H1 (cell line): ENCODE measurements around the gene SEPTIN2. TPM values are rescaled to one million over a fixed set of nuclear protein-coding genes. Genes with fewer than 3 reads are reported as not detected.

ENCODE experiments used
- CTCF ChIA-PET: fragments of 300-600 bp; sonication (Branson Sonifier 250); formaldehyde crosslinking; loops from one replicate; lab custom pipeline; 2021; ENCODE audit not compliant: partially characterized antibody; lab: Charles Lee
- POLR2A ChIA-PET: fragments of 300-600 bp; sonication (Branson Sonifier 250); formaldehyde crosslinking; loops from one replicate; lab custom pipeline; 2021; ENCODE audit warnings: inconsistent platforms; ENCODE audit not compliant: partially characterized antibody; lab: Charles Lee
- DNase-seq, 2 experiments: peaks; one replicate each; pipeline versions ENCODE4 v3.0.0 to v3.0.0-alpha.2; 2010 to 2022; ENCODE audit warnings: low spot score in 2 of 2, low read depth in 1 of 2, mixed read lengths in 1 of 2
- FAIRE-seq: peaks from 2 replicates; lab custom pipeline; 2011; peaks lifted over from hg19 to GRCh38; lab: Jason Lieb, UNC
- H2AFZ ChIP-seq: 2 replicates; pipeline ENCODE4 v1.8.1; 2012; ENCODE audit warnings: low read length, inconsistent platforms
- H2AK5ac ChIP-seq: 2 replicates; pipeline ENCODE4 v1.6.1; 2013; ENCODE audit warnings: low read depth, low read length
- H2BK120ac ChIP-seq: replicated peaks from 2 replicates; pipeline ENCODE3; 2013; ENCODE audit warnings: low read depth, low read length, inconsistent platforms
- H2BK12ac ChIP-seq: 2 replicates; pipeline ENCODE4 v1.6.1; 2013; ENCODE audit warnings: low read depth, low read length
- H2BK15ac ChIP-seq: 2 replicates; pipeline ENCODE4 v1.6.1; 2013; ENCODE audit warnings: low read length
- H2BK20ac ChIP-seq: 2 replicates; pipeline ENCODE4 v1.6.1; 2013; ENCODE audit warnings: low read length
- H2BK5ac ChIP-seq: 2 replicates; pipeline ENCODE4 v1.6.1; 2013; ENCODE audit warnings: low read depth, low read length
- H3K14ac ChIP-seq: 2 replicates; pipeline ENCODE4 v1.6.1; 2013; ENCODE audit warnings: inconsistent platforms; ENCODE audit not compliant: insufficient read length
- H3K18ac ChIP-seq: 2 replicates; pipeline ENCODE4 v1.6.1; 2013; ENCODE audit warnings: low read length; ENCODE audit errors: extremely low read depth
- H3K23ac ChIP-seq: 2 replicates; pipeline ENCODE4 v1.6.1; 2013; ENCODE audit warnings: inconsistent platforms; ENCODE audit not compliant: insufficient read length
- H3K23me2 ChIP-seq: 2 replicates; pipeline ENCODE4 v1.6.1; 2013; ENCODE audit warnings: low read depth, low read length
- H3K27ac ChIP-seq: 2 replicates; pipeline ENCODE4 v1.6.1; 2011; ENCODE audit warnings: low read depth, low read length, inconsistent platforms
- H3K27me3 ChIP-seq, 4 experiments: replicated peaks in 1 of 4; 1 replicate in 1 of 4; 2 replicates in 3 of 4; pipeline versions ENCODE4 v1.6.1 to v1.8.1; 2011 to 2013; ENCODE audit warnings: low read length in 3 of 4, mild to moderate bottlenecking in 3 of 4, inconsistent platforms in 2 of 4, mixed read lengths in 2 of 4, moderate library complexity in 1 of 4; ENCODE audit not compliant: control insufficient read depth in 3 of 4, insufficient read depth in 3 of 4; ENCODE audit errors: extremely low read depth in 1 of 4
- H3K36me3 ChIP-seq, 4 experiments: 2 replicates each; pipeline versions ENCODE4 v1.6.1 to v1.8.1; 2011 to 2013; ENCODE audit warnings: mild to moderate bottlenecking in 4 of 4, low read length in 3 of 4, moderate library complexity in 2 of 4, control low read depth in 1 of 4, inconsistent platforms in 1 of 4; ENCODE audit not compliant: insufficient read depth in 4 of 4, control insufficient read depth in 2 of 4
- H3K4ac ChIP-seq: replicated peaks from 2 replicates; pipeline ENCODE3; 2013; ENCODE audit warnings: low read length, low read depth, mixed read lengths, inconsistent platforms; ENCODE audit not compliant: insufficient read length
- H3K4me1 ChIP-seq, 4 experiments: replicated peaks in 1 of 4; 1 replicate in 1 of 4; 2 replicates in 3 of 4; pipeline versions ENCODE4 v1.6.1 to v1.8.1; 2011 to 2013; ENCODE audit warnings: low read length in 3 of 4, inconsistent platforms in 2 of 4, mixed read lengths in 1 of 4; ENCODE audit not compliant: insufficient read depth in 4 of 4, control insufficient read depth in 3 of 4
- H3K4me2 ChIP-seq, 2 experiments: 2 replicates each; pipeline versions ENCODE4 v1.6.1 to v1.8.1; 2011 to 2013; ENCODE audit warnings: low read depth in 2 of 2, low read length in 2 of 2, control low read depth in 1 of 2, inconsistent platforms in 1 of 2, mild to moderate bottlenecking in 1 of 2; ENCODE audit not compliant: insufficient read depth in 1 of 2
- H3K4me3 ChIP-seq, 4 experiments: fragments of 200-600, 300-600 bp in 1 of 4; sonication (generic), shearing (Covaris generic), sonication (Bioruptor Twin) in 1 of 4; 2 replicates each; pipeline versions ENCODE4 v1.5.1 to v1.8.1; 2011 to 2016; ENCODE audit warnings: low read length in 4 of 4, low read depth in 3 of 4, control low read depth in 2 of 4, inconsistent platforms in 2 of 4, mild to moderate bottlenecking in 2 of 4, mixed read lengths in 1 of 4, moderate library complexity in 1 of 4; ENCODE audit not compliant: insufficient read depth in 2 of 4; ENCODE audit errors: extremely low read depth in 1 of 4
- H3K56ac ChIP-seq: replicated peaks from 2 replicates; pipeline ENCODE3; 2013; ENCODE audit warnings: low read depth, mild to moderate bottlenecking, mixed read lengths, low read length, inconsistent platforms; ENCODE audit not compliant: insufficient read length
- H3K79me1 ChIP-seq: 2 replicates; pipeline ENCODE4 v1.6.1; 2013; ENCODE audit warnings: low read depth, low read length, control low read depth
- H3K79me2 ChIP-seq, 2 experiments: 2 replicates each; pipeline versions ENCODE4 v1.6.1 to v1.8.1; 2012 to 2013; ENCODE audit warnings: low read length in 2 of 2, mild to moderate bottlenecking in 2 of 2, inconsistent platforms in 1 of 2; ENCODE audit not compliant: insufficient read depth in 2 of 2, control insufficient read depth in 1 of 2
- H3K9ac ChIP-seq, 4 experiments: replicated peaks in 1 of 4; 1 replicate in 1 of 4; 2 replicates in 3 of 4; pipeline versions ENCODE4 v1.6.1 to v1.8.1; 2011 to 2013; ENCODE audit warnings: low read depth in 3 of 4, low read length in 3 of 4, control low read depth in 2 of 4, mild to moderate bottlenecking in 2 of 4, moderate library complexity in 2 of 4, inconsistent platforms in 1 of 4; ENCODE audit errors: extremely low read depth in 1 of 4
- H3K9me3 ChIP-seq, 2 experiments: 2 replicates each; pipeline versions ENCODE4 v1.6.1 to v1.8.1; 2012 to 2013; ENCODE audit warnings: mild to moderate bottlenecking in 2 of 2, moderate library complexity in 2 of 2, control low read depth in 1 of 2, inconsistent platforms in 1 of 2, low read depth in 1 of 2, low read length in 1 of 2, mixed read lengths in 1 of 2; ENCODE audit not compliant: insufficient read depth in 2 of 2
- H4K20me1 ChIP-seq, 2 experiments: replicated peaks in 1 of 2; 2 replicates each; pipeline versions ENCODE3 to v1.8.1; 2011 to 2013; ENCODE audit warnings: inconsistent platforms in 2 of 2, low read length in 2 of 2, mild to moderate bottlenecking in 1 of 2; ENCODE audit not compliant: insufficient read depth in 2 of 2, control insufficient read depth in 1 of 2
- H4K5ac ChIP-seq: 2 replicates; pipeline ENCODE4 v1.6.1; 2013; ENCODE audit warnings: low read length, low read depth, mixed read lengths, inconsistent platforms; ENCODE audit not compliant: insufficient read length
- H4K8ac ChIP-seq: 2 replicates; pipeline ENCODE4 v1.8.0; 2013; ENCODE audit warnings: mild to moderate bottlenecking, moderate library complexity, low read length, inconsistent platforms; ENCODE audit not compliant: insufficient read depth; ENCODE audit errors: extremely low read depth
- H4K91ac ChIP-seq: replicated peaks from 2 replicates; pipeline ENCODE3; 2013; ENCODE audit warnings: low read length, mixed read lengths, inconsistent platforms; ENCODE audit not compliant: insufficient read length
- ASH2L ChIP-seq: fragments of 200-600, 300-600 bp; sonication (generic); IDR thresholded peaks from one replicate; pipeline ENCODE4 v1.7.1; 2017; ENCODE audit warnings: low read length
- BCL11A ChIP-seq, 2 experiments: IDR thresholded peaks; one replicate each; pipeline ENCODE4 v1.6.1; 2011; ENCODE audit warnings: low read depth in 2 of 2, low read length in 2 of 2, mild to moderate bottlenecking in 2 of 2
- CTCF ChIP-seq, 3 experiments: IDR thresholded peaks; 1 replicate in 2 of 3; 2 replicates in 1 of 3; pipeline versions ENCODE4 v1.5.1 to v1.6.1; 2011; ENCODE audit warnings: low read length in 3 of 3, mild to moderate bottlenecking in 3 of 3, inconsistent platforms in 2 of 3, low read depth in 1 of 3, moderate library complexity in 1 of 3; ENCODE audit not compliant: insufficient read depth in 1 of 3; ENCODE audit errors: control extremely low read depth in 1 of 3
- HDAC2 ChIP-seq, 2 experiments: fragments of 300-600 bp in 1 of 2; sonication (generic) in 1 of 2; IDR thresholded peaks; 2 replicates each; pipeline ENCODE4 v1.6.1; 2011 to 2012; ENCODE audit warnings: low read depth in 2 of 2, low read length in 2 of 2, mild to moderate bottlenecking in 2 of 2, moderate library complexity in 2 of 2, borderline replicate concordance in 1 of 2, inconsistent platforms in 1 of 2
- KDM4A ChIP-seq: IDR thresholded peaks from one replicate; pipeline ENCODE4 v1.7.1; 2012; ENCODE audit warnings: low read depth, mild to moderate bottlenecking, moderate library complexity, low read length, inconsistent platforms; ENCODE audit not compliant: severe bottlenecking
- NRF1 ChIP-seq: IDR thresholded peaks from 2 replicates; pipeline ENCODE4 v1.6.1; 2011; ENCODE audit warnings: mild to moderate bottlenecking, low read depth, low read length, improper control_type of control experiment
- PHF8 ChIP-seq: fragments of 200-600 bp; sonication (generic); conservative IDR thresholded peaks from 2 replicates; pipeline ENCODE4 v1.7.1; 2012; ENCODE audit warnings: low read depth, mild to moderate bottlenecking, inconsistent platforms, low read length, moderate library complexity
- POLR2AphosphoS5 ChIP-seq: IDR thresholded peaks from 2 replicates; pipeline ENCODE4 v1.6.1; 2011; ENCODE audit warnings: low read depth, low read length
- WGBS, 2 experiments: shearing (Covaris generic) in 1 of 2; methylation state at CpG; one replicate each; pipeline versions ENCODE4 v1.1.6 to v1.1.7; 2013 to 2015; ENCODE audit warnings: low lambda C conversion rate in 2 of 2, mixed read lengths in 2 of 2, inconsistent platforms in 1 of 2, low coverage in 1 of 2, missing lambda C conversion rate in 1 of 2; ENCODE audit not compliant: insufficient replicate concordance in 2 of 2, insufficient coverage in 1 of 2, insufficient read length in 1 of 2; ENCODE audit errors: extremely low coverage in 1 of 2, missing lambda C conversion rate in 1 of 2; 5-methylcytosine and 5-hydroxymethylcytosine counted together
- polyA plus RNA-seq, 7 experiments: library from polyadenylated mRNA; depleted of rRNA in 3 of 7; stranded (reverse) in 5 of 7; unstranded in 2 of 7; fragments of >200 nt in 5 of 7; fragments of 200-250 nt in 2 of 7; gene quantifications; 1 replicate in 5 of 7; 2 replicates in 1 of 7; 4 replicates in 1 of 7; pipeline versions ENCODE4 v1.2.1 to v1.2.3, GENCODE V29; 2011 to 2013; ENCODE audit warnings: missing spikeins in 2 of 7, mixed read lengths in 2 of 7
- total RNA-seq: library from RNA; stranded (reverse); fragmentation: NEBNext Ultra II Directional; extraction: Animal tissue kit (Norgen Biotek cat#: 25700); gene quantifications from 2 replicates; pipeline ENCODE4 v1.2.1, GENCODE V29; 2021
- TF ChIP-seq, protein P1 (sequence below): IDR thresholded peaks from 2 replicates; pipeline ENCODE4 v1.6.1; 2012; ENCODE audit warnings: low read length, inconsistent platforms

Gene SEPTIN2
- total and polyA plus RNA-seq, 2 of the 8 experiments (the other 6 are each of a cell fraction or from before 2014, with no cell fraction given) = 392 to 650 TPM

DNA sequence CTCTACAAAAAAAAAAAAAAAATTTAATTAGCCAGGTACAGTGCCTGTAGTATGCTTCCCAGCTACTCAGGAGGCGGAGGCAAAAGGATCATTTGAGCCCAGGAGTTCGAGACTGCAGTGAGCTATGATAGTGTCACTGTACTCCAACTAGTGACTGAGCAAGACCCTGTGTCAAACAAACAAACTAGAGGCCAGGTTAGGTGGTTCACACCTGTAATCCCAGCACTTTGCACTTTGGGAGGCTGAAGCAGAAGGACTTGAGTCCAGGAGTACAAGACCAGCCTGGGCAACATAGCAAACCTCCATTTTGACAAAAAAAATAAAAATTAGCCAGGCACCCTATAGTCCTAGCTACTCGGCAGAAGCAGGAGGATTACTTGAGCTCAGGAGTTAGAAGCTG is 13.6 kb upstream of the SEPTIN2 start:
- H3K4me3 ChIP-seq = no peak overlapping the region
- H3K18ac ChIP-seq = no peak overlapping the region
- CTCF ChIA-PET = interaction anchor here (1.2 to 2.7 kb wide), 4 partner anchors 9 to 44 kb away, joined by 4 to 16 read pairs (median 4); no protein-coding TSS in a partner anchor
- WGBS, 2 experiments = 91% methylated on average over 3 of the region's 3 CpGs; no CpG with 5 or more reads in 1 of the 2 experiments
- no peaks in the 10 kb centered on the region for H3K27me3 ChIP-seq
- H3K4me2 ChIP-seq = no peak overlapping the region
- 0 out of 8 replicates have a peak, but pooled peaks cover 0 to under 1% (median 0%) of the 10 kb centered on the region in 4 experiments for H3K36me3 ChIP-seq
- no peak overlapping the region for H3K4ac ChIP-seq
- H2BK5ac ChIP-seq = no peak overlapping the region
- no peak overlapping the region for H2BK12ac ChIP-seq
- H4K8ac ChIP-seq = no peak overlapping the region
- H3K23me2 ChIP-seq = no peaks in the 10 kb centered on the region
- H3K27ac ChIP-seq = no peak overlapping the region
- POLR2A ChIA-PET = interaction anchor here (1.1 to 4.6 kb wide), 5 partner anchors 10 to 90 kb away, joined by 3 to 47 read pairs (median 3); partner anchors contain the start of genes HDLBP and SEPTIN2
- no peak overlapping the region for H3K23ac ChIP-seq
- no peak overlapping the region for H2BK15ac ChIP-seq
- peaks cover 20% of the 10 kb centered on the region for H3K79me1 ChIP-seq
- no peaks in the 10 kb centered on the region for H3K9me3 ChIP-seq
- DNase-seq = no peak
- H3K4me1 ChIP-seq = peaks cover 0 to 3% (median 1%) of the 10 kb centered on the region in 4 experiments; a peak in 2 of 7 replicates
- no peak overlapping the region for H2BK20ac ChIP-seq
- no peak overlapping the region for H3K14ac ChIP-seq
- no peak overlapping the region for H3K9ac ChIP-seq
- peaks cover 13 to 19% of the 10 kb centered on the region in 2 experiments for H4K20me1 ChIP-seq
- no peak overlapping the region for H2AK5ac ChIP-seq
- H4K91ac ChIP-seq = no peak overlapping the region
- H2BK120ac ChIP-seq = no peak overlapping the region
- no peak overlapping the region for H2AFZ ChIP-seq
- H3K56ac ChIP-seq = no peak overlapping the region
- H3K79me2 ChIP-seq = peaks cover 36 to 96% of the 10 kb centered on the region in 2 experiments
- FAIRE-seq = no peak
- no peak overlapping the region for H4K5ac ChIP-seq
- TF ChIP-seq PHF8 = no peak
- TF ChIP-seq KDM4A = no peak
- TF ChIP-seq POLR2AphosphoS5 = no peak
- TF ChIP-seq, protein P1, sequence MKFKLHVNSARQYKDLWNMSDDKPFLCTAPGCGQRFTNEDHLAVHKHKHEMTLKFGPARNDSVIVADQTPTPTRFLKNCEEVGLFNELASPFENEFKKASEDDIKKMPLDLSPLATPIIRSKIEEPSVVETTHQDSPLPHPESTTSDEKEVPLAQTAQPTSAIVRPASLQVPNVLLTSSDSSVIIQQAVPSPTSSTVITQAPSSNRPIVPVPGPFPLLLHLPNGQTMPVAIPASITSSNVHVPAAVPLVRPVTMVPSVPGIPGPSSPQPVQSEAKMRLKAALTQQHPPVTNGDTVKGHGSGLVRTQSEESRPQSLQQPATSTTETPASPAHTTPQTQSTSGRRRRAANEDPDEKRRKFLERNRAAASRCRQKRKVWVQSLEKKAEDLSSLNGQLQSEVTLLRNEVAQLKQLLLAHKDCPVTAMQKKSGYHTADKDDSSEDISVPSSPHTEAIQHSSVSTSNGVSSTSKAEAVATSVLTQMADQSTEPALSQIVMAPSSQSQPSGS = no peak
- TF ChIP-seq CTCF (IDR thresholded peaks at IDR 0.05; ENCODE audit: control extremely low read depth in 1 of 3, insufficient read depth in 1 of 3, low read depth in 1 of 3, low read length in 3 of 3) = no peak
- no peak for TF ChIP-seq NRF1
- TF ChIP-seq BCL11A (IDR thresholded peaks at IDR 0.05; ENCODE audit: low read depth in 2 of 2, low read length in 2 of 2) = no peak
- TF ChIP-seq HDAC2 (IDR thresholded peaks at IDR 0.05; ENCODE audit: borderline replicate concordance in 1 of 2, low read depth in 2 of 2, low read length in 2 of 2) = no peak
- TF ChIP-seq ASH2L = no peak
